B cell (primary cell): ENCODE results near the gene COL6A1.

ENCODE experiments used
- CTCF ChIP-seq: fragments of 200-600 bp; IDR thresholded peaks from one replicate; pipeline ENCODE4 v1.8.0; 2022; ENCODE audit warnings: antibody characterized with exemption, mild to moderate bottlenecking
- EZH2 ChIP-seq: IDR thresholded peaks from 2 replicates; pipeline ENCODE4 v1.6.1; 2012; ENCODE audit warnings: borderline replicate concordance, low read depth, mild to moderate bottlenecking, moderate library complexity, low read length; ENCODE audit not compliant: insufficient read depth, poor library complexity, severe bottlenecking

- TF ChIP-seq CTCF (no peak), EZH2 (no peak)
Measured at GRCh38 chr21:46051379-46051770, 69.8 kb downstream of the COL6A1 start.
